ENCODE measurements around the gene SI.
A peak's percentile ranks its signal among the peaks of the same experiment; 100 is the strongest.
"Not testable (repeated sequence)": the region's sequence is repeated elsewhere in the genome, so short reads cannot be mapped to it uniquely, and the experiment has no call there.

Gene SI

GRCh38 chr3:165078293-165078692, at the start of gene SI:
Gene SI, minus strand, starts transcription at chr3:165078496. Its CDS starts 2,484 bp downstream, at chr3:165076012.
- DNase-seq (ENCODE audit: insufficient read length, low spot score), result no peak
- FAIRE-seq, result no peak

GRCh38 chr3:165125836-165126235, 47.5 kb upstream of the SI start:
- FAIRE-seq (no peak), DNase-seq (ENCODE audit: insufficient read length, low spot score) (no peak)

GRCh38 chr3:165111401-165111800, 33.1 kb upstream of the SI start:
- DNase-seq (ENCODE audit: insufficient read length, low spot score) (no peak), FAIRE-seq (no peak)

GRCh38 chr3:165103616-165104015, 25.3 kb upstream of the SI start:
- DNase-seq (ENCODE audit: insufficient read length, low spot score), result no peak
- no peak for FAIRE-seq

- FAIRE-seq, result no peak
- no peak for DNase-seq (ENCODE audit: insufficient read length, low spot score)
Observed at GRCh38 chr3:165082650-165083049, 4.4 kb upstream of the SI start.

- no peak for DNase-seq (ENCODE audit: insufficient read length, low spot score)
- no peak for FAIRE-seq
Observed at GRCh38 chr3:165081183-165081582, 2.9 kb upstream of the SI start.

- FAIRE-seq (no peak), DNase-seq (ENCODE audit: insufficient read length, low spot score) (no peak)
Observed at GRCh38 chr3:165075695-165076094, 2.6 kb downstream of the SI start.

GRCh38 chr3:165070682-165071081, 7.6 kb downstream of the SI start:
- FAIRE-seq, result peak; percentile 4
- DNase-seq (ENCODE audit: insufficient read length, low spot score), result no peak

- no peak for DNase-seq (ENCODE audit: insufficient read length, low spot score)
- no peak for FAIRE-seq
Observed at GRCh38 chr3:165056510-165056909, 21.8 kb downstream of the SI start.

- no peak for FAIRE-seq
Observed at GRCh38 chr3:165040186-165040585, 38.1 kb downstream of the SI start.

GRCh38 chr3:165011557-165011956, 66.7 kb downstream of the SI start:
- FAIRE-seq (no peak), DNase-seq (ENCODE audit: insufficient read length, low spot score) (no peak)

More at GRCh38 chr3:165040186-165040585, 38.1 kb downstream of the SI start:
- DNase-seq (ENCODE audit: insufficient read length, low spot score), result no peak

GRCh38 chr3:164984947-164985346, 93.3 kb downstream of the SI start:
- DNase-seq (ENCODE audit: insufficient read length, low spot score) (no peak), FAIRE-seq (no peak)

GRCh38 chr3:164962610-164963009, 115.7 kb downstream of the SI start:
- no peak for FAIRE-seq
- DNase-seq (ENCODE audit: insufficient read length, low spot score), result no peak

GRCh38 chr3:164952966-164953365, 125.3 kb downstream of the SI start:
- no peak for FAIRE-seq
- DNase-seq (ENCODE audit: insufficient read length, low spot score), result no peak

GRCh38 chr3:164951403-164951802, 126.9 kb downstream of the SI start:
- FAIRE-seq; DNase-seq (ENCODE audit: insufficient read length, low spot score): not testable (repeated sequence)

- FAIRE-seq (no peak), DNase-seq (ENCODE audit: insufficient read length, low spot score) (no peak)
Observed at GRCh38 chr3:164940745-164941144, 137.6 kb downstream of the SI start.

- FAIRE-seq, result no peak
- DNase-seq (ENCODE audit: insufficient read length, low spot score), result no peak
Observed at GRCh38 chr3:164929642-164930041, 148.7 kb downstream of the SI start.

Data from GM19239 (cell line).